ENCODE measurements around the gene STOX2.

Gene STOX2

GRCh38 chr4:183984566-183984965 lies 79.5 kb downstream of the STOX2 start:
- TF ChIP-seq SIN3A (IDR thresholded peaks at IDR 0.05; ENCODE audit: borderline replicate concordance, insufficient read depth, low read length) = no peak
- no peak for TF ChIP-seq FOXP2 (optimal IDR thresholded peaks at IDR 0.05; ENCODE audit: borderline replicate concordance, extremely low read depth, extremely low read length, insufficient read depth)
- no peak for TF ChIP-seq TAF1 (IDR thresholded peaks at IDR 0.05; ENCODE audit: borderline replicate concordance, insufficient read depth, low read length)
- no peak for TF ChIP-seq POLR2AphosphoS5 (IDR thresholded peaks at IDR 0.05; ENCODE audit: low read depth, low read length)
- TF ChIP-seq, protein P1, sequence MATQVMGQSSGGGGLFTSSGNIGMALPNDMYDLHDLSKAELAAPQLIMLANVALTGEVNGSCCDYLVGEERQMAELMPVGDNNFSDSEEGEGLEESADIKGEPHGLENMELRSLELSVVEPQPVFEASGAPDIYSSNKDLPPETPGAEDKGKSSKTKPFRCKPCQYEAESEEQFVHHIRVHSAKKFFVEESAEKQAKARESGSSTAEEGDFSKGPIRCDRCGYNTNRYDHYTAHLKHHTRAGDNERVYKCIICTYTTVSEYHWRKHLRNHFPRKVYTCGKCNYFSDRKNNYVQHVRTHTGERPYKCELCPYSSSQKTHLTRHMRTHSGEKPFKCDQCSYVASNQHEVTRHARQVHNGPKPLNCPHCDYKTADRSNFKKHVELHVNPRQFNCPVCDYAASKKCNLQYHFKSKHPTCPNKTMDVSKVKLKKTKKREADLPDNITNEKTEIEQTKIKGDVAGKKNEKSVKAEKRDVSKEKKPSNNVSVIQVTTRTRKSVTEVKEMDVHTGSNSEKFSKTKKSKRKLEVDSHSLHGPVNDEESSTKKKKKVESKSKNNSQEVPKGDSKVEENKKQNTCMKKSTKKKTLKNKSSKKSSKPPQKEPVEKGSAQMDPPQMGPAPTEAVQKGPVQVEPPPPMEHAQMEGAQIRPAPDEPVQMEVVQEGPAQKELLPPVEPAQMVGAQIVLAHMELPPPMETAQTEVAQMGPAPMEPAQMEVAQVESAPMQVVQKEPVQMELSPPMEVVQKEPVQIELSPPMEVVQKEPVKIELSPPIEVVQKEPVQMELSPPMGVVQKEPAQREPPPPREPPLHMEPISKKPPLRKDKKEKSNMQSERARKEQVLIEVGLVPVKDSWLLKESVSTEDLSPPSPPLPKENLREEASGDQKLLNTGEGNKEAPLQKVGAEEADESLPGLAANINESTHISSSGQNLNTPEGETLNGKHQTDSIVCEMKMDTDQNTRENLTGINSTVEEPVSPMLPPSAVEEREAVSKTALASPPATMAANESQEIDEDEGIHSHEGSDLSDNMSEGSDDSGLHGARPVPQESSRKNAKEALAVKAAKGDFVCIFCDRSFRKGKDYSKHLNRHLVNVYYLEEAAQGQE (IDR thresholded peaks at IDR 0.05; ENCODE audit: insufficient read depth in 1 of 2, low read depth in 2 of 2, low read length in 2 of 2) = no peak

DNA sequence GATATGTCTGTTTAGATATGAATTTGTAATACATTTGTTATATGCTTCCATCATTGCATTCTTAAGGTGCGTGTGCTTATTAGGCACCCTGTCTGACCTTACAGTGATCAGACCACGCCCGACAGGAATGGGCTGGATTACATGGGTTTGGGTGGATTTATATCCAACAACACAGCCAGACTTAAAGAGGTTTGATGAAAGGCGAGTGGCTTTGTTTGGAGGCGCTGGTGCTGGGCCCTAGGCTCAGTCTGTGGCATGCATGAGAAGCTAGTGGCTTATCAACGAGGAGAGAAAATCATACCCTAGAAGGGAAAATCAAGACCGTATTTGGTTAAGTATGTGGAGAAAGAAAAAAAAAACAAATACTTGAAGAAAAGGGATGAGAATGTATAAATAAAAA lies 80.7 kb downstream of the STOX2 start:
- no peak for TF ChIP-seq SIN3A (IDR thresholded peaks at IDR 0.05; ENCODE audit: borderline replicate concordance, insufficient read depth, low read length)
- TF ChIP-seq, protein P1 (IDR thresholded peaks at IDR 0.05; ENCODE audit: insufficient read depth in 1 of 2, low read depth in 2 of 2, low read length in 2 of 2) = no peak
- TF ChIP-seq TAF1 (IDR thresholded peaks at IDR 0.05; ENCODE audit: borderline replicate concordance, insufficient read depth, low read length) = no peak
- TF ChIP-seq POLR2AphosphoS5 (IDR thresholded peaks at IDR 0.05; ENCODE audit: low read depth, low read length) = no peak
- TF ChIP-seq FOXP2 (optimal IDR thresholded peaks at IDR 0.05; ENCODE audit: borderline replicate concordance, extremely low read depth, extremely low read length, insufficient read depth) = no peak

GRCh38 chr4:183986291-183986970 lies 81.3 kb downstream of the STOX2 start:
- TF ChIP-seq FOXP2 (optimal IDR thresholded peaks at IDR 0.05; ENCODE audit: borderline replicate concordance, extremely low read depth, extremely low read length, insufficient read depth) = no peak
- TF ChIP-seq, protein P1 (IDR thresholded peaks at IDR 0.05; ENCODE audit: insufficient read depth in 1 of 2, low read depth in 2 of 2, low read length in 2 of 2) = no peak
- no peak for TF ChIP-seq SIN3A (IDR thresholded peaks at IDR 0.05; ENCODE audit: borderline replicate concordance, insufficient read depth, low read length)
- TF ChIP-seq POLR2AphosphoS5 (IDR thresholded peaks at IDR 0.05; ENCODE audit: low read depth, low read length) = no peak

DNA sequence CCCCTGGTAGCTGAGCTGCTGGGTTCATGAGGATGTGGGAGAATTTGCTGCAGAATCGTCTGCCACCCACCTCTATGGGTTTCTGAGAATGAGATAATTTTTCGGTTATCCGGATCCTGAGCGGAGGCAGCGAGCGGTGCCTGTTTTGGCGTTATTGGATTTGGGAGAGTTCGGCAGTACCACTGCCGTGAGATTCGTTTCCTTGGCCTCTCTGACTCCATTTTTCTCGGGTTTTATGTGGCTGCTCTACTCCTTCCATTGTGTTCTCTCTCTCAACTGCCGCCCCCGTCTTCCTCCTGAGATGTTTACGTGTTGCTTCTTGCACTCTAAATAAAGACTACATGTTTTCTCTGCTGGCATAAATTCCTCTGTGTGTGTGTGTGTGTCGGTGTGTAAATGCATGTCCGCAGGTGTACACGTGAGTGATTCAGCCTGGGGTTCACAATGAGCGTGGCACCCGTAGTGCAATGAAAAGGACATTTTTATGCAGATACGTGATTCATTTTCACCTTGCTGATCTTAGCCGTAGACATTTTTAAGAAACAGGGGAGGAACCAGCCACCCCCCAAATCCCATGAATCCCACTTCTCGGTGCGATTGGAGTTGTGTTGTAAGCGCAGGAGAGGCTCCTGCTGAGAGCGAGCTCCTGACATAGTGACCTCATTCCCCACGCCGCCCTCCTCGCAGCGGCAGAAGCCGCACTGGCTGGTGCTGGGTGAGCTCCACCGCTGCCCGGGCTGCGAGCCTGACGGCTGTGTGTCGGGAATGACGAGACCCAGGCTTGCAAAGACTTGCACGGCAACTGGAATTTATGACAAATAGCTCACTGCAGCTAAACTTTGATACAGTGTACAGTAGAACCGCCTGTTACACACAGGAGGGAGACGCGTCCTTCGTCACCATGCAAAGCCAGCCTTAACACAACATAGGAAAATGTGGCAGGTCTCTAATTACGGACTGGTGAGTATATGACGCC lies 82.2 kb downstream of the STOX2 start:
- TF ChIP-seq POLR2AphosphoS5 (IDR thresholded peaks at IDR 0.05; ENCODE audit: low read depth, low read length) (no peak), FOXP2 (optimal IDR thresholded peaks at IDR 0.05; ENCODE audit: borderline replicate concordance, extremely low read depth, extremely low read length, insufficient read depth) (no peak), SIN3A (IDR thresholded peaks at IDR 0.05; ENCODE audit: borderline replicate concordance, insufficient read depth, low read length) (no peak), TAF1 (IDR thresholded peaks at IDR 0.05; ENCODE audit: borderline replicate concordance, insufficient read depth, low read length) (no peak)
- TF ChIP-seq, protein P1 (IDR thresholded peaks at IDR 0.05; ENCODE audit: insufficient read depth in 1 of 2, low read depth in 2 of 2, low read length in 2 of 2) = no peak
